Activated T-helper 9 cell treated with anti-CD3 and anti-CD28 coated beads, Interleukin-2, amount 50 U/mL, for 16 hours (primary cell): ENCODE measurements around the gene KIN.
"Not testable (repeated sequence)": the region's sequence is repeated elsewhere in the genome, so short reads cannot be mapped to it uniquely, and the experiment has no call there.

ENCODE experiments used
- DNase-seq: peaks from one replicate; pipeline ENCODE4 v3.0.0-alpha.2; 2020; ENCODE audit warnings: low read depth

Gene KIN

DNA sequence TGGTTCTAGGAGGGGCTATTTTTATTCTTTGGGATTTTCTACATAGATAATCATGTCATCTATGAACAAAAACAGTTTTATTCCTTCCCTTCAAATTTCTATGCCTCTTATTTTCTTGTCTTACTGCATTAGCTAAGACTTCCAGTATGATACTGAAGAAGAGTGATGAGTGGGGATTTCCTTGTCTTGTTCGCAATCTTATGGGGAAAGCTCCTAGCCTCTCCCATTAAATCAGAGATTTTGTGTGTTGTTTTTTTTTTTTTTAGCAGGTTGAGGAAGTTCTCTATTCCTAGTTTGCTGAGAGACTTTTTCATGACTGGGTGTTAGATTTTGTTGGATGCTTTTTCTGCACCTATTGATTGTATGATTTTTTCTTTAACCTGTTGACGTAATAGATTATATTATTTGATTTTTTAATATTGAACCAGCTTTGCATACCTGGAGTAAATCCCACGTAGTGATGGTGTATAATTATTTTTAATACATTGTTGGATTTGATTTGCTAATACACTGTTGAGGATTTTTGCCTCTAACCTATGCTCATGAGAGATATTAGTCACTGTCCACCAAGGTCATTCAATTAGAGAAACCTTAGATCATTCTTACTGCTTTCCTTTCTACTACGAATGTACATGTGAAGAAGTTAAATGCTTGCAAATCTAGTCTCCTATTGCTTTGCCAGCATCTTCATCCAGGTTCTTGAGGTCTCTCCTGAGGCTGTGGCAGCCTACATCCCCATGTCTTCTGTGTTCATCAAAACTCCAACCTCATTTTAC is 6.6 kb upstream of the KIN start:
- no peak for DNase-seq

DNA sequence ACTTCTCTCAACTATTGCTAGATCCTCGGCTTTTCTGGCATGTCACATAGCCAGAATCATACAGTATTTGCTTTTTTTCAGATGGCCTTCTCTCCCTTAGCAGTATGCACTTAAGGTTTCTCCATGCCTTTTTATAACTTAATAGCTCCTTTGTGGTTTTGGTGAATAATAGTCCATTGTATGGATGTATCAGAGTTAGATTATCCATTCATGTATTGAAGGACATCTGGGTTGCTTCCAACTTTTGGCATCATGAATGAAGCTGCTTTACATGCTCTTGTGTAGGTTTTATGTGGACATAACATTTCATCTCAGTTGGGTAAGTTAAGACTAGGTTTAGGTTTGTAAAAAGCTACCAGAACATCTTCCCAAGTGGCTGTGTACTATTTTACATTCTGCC is 4.7 kb upstream of the KIN start:
- DNase-seq: no peak

DNA sequence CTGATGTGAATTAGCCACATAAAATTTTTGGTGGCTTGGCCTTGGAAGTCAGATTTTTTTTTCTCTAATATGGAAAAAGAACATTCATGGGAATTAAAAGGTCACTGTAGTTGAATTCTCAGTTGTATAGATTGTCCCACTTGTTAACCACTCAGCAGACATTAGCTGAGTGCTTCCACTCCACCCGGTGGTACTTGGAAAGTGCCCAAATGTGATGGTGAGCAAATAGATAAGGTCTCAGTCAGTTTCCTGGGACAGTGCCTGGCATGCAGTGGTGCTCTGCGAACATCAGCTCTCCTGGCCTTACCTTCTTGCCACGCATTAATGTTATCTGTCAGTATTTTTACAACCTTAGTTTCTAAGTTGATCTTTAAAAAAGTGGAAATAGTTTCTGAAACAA is 1.6 kb upstream of the KIN start:
- DNase-seq: no peak

DNA sequence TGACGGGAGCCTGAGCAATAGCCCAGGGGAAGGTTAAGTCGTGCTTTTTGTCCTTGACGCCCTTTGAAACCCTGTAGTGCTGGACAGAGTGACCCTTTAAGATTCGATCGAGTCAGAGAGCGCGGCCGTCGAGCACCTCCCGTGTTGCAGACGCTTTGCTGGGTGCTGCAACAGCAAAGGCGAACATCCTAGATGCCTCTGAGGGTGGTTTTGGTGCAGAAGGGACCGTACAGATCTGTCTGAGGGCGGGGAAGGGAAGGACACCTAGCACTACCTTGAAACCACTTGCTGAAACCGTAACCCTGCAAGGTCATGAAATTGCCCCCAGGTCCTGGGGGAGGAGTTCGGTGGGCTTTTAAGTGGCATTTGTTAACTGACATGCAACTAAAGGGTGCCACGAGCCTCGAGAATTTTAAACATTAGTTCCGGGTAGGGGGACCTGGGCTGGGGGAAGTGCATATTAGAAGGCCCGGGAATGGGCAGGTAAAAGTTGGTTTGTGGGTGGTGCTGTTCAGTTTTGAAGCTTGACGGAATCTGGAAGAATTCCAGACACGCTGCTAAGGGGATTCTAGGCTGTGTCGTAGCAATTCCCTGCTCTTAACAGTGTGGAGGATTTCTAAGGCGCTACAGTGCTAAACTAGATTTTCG is 970 bp upstream of the KIN start:
- DNase-seq: no peak

DNA sequence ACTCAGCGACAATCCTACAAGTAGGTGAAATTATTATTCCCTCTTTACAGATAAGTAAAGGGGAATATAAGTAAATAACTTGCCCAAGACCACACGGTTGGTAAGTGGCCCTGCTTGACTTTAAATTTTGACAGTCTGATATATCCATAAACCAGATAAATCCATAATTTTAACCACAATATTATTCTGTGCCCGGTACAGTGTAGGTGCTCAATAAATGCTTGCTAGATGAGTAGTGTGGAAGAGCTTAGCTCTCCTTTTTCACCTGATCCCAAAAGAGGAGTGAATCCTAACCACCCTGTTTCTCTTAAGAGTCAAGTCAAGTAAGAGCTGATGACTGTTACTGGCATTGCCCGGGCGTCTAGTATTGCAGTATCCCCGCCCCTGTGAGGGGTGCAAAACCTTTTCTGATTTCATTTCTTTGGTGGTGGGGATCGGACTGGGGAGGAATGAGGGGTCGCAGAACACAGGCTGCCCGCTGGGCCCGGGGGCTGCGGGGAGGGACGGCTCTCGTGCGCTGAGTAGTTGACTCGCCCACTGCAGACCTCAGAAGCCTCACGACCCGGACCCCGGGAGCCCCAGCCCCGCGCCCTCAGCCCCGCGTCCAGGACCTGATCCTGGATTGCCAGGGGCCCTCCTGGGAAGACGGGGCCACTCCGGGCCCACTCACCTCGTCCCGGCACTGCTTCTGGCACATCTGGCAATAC is 490 bp downstream of the KIN start:
- DNase-seq: no peak

DNA sequence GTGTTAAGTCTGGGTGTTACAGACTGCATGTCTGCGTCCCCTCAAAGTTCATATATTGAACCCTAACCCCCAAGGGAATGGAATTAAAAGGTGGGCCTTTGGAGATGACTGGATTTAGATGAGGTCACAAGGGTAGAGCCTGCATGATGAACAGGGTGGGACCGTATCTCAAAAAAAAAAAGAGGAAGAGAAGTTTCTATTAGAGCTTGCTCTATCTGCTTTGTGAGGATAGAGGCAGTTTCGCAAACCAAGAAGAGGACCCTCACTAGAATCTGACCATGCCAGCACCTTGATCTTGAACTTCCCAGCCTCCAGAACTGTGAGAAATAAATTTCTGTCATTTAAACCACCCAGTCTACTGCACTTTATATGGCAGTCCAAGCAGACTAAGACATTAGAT is 1.4 kb downstream of the KIN start:
- no peak for DNase-seq

DNA sequence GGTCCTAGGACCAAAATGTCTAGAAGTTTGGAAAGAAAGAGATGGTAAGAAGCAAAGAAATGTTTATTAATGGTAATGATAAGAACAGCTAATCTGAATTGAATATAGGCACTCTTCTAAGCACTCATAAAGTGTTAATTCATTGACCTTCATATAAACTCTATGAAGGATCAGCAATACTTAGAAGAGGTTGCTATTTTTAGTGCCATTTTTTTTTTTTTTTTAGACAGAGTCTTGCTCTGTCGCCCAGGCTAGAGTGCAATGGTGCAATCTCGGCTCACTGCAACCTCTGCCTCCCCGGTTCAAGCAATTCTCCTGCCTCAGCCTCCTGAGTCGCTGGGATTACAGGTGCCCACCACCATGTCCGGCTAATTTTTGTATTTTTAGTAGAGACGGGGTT is 5.6 kb downstream of the KIN start:
- not testable (repeated sequence) for DNase-seq

DNA sequence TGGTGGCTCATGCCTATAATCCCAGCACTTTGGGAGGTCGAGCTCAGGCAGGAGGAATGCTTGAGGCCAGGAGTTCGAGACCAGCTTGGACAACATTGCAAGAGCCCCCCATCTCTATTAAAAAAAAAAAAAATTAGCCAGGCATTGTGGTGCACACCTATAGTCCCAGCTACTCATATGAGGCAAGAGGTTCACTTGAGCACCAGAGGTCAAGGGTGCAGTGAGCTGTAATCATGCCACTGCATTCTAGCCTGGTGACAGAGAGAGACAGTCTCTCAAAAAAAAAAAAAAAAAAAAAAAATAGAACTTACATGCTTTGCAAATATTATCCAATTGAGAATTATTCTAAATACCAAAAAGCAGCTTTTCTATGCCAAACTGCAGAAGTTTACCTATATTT is 11.0 kb downstream of the KIN start:
- no peak for DNase-seq

DNA sequence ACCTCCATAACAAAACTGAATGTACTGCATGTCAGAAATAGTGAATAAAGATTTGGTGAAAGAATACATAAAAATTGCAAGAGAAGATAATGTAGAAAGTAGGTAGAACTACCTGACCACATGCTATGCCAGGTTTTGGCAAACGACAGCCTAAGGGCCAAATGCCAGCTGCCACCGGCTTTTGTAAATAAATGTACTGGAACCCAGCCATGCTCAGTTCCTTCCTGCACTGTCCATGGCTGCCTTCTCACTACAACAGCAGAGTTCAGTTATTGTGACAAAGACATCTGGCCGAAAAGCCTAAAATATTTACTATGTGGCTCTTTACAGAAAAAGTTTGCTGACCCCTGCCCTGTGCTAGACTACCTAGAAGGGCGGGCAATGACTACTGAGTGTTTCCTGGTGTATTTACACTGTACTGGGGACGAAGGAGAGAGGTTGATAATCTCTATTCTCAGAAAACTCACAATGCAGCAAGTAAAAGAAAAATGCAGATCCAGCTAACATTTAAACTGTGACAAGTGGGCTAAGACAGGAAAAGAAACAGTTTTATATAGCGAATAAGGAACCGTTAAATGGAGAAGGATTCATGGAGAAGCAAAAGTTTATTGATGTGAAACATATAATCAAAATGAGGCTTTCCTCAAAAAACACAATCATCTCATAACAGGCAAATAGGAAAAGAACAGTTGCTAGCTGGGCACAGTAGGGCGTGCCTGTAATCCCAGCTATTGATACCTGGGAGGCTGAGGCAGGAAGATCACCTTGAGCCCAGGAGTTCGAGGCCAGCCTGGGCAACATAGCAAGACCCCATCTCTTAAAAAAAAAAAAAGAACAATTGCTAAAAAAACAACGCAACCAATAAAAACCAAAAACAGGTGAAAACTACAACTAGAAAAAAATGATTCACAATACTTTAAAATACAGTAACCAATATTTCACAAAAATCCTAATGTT is 13.7 kb downstream of the KIN start:
- DNase-seq: no peak

DNA sequence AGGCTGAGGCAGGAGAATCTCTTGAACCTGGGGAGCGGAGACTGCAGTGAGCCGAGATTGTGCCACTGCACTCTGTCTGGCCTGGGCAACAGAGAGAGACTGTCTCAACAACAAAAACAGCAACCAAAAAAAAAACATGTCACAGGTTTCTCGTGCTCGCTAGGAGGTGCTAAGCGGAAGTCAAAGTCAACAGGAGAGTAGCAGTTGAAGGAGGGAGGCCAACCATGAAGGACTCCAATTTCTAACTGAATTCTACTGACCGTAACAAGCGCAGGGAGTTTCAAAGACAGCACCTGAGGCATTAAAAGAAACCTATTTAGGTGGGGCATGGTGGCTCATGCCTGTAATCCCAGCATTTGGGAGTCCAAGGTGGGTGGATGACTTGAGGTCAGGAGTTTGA is 19.4 kb downstream of the KIN start:
- no peak for DNase-seq

DNA sequence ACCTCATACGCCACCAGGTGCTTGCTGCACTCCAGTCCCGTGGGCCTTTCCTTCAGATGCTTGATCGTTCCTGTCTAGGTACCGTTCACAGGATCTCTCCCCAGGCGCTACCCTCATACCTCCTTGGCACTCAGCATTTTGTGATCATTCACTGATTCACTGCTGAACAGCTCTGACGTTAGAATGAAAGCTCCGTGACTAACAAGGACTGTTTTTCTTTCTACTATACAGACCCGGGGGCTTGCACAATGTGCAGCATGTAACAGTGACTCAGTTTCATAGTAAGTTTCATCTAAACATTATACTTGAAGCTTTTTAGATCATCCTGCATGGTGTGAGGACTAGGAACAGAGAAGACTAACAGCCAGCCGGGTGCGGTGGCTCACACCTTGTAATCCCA is 20.6 kb downstream of the KIN start:
- DNase-seq: no peak

DNA sequence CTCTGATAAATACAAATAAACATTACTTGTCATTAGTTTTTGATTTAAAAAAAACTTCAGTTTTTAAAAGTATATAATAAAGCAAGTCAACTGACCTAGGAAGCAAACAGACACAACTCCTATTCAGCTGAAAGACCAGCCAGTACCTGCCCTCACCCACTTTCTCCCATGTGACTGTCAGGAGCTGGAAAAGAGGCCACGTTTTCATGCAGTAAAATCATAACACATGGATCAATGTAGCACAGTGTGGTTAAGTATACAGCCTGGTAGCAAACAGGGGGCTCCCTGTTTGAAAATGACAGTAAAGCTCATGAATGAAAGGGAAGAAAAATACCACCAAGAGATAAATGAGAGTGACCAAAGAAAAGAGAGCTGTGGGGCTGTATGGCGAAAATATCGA is 21.6 kb downstream of the KIN start:
- DNase-seq: no peak

DNA sequence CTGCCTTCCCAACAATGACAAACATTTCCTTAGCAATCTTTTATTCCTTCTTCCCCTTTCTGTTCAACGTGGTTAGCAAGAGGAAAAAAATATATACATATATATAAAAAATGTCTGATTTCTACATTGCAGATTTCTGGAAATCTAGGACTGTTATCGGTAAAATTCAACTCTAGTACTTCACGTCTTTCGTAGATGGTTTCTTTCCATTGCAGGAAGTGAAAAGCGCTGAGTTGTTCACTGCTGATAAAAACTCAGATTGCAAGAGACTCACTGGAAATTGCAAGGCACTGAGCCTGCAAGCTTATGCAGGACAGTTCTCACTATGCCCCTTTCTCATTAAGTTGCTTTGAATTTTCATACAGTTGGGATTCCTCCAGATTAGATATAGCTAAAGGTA is 23.9 kb downstream of the KIN start:
- no peak for DNase-seq

DNA sequence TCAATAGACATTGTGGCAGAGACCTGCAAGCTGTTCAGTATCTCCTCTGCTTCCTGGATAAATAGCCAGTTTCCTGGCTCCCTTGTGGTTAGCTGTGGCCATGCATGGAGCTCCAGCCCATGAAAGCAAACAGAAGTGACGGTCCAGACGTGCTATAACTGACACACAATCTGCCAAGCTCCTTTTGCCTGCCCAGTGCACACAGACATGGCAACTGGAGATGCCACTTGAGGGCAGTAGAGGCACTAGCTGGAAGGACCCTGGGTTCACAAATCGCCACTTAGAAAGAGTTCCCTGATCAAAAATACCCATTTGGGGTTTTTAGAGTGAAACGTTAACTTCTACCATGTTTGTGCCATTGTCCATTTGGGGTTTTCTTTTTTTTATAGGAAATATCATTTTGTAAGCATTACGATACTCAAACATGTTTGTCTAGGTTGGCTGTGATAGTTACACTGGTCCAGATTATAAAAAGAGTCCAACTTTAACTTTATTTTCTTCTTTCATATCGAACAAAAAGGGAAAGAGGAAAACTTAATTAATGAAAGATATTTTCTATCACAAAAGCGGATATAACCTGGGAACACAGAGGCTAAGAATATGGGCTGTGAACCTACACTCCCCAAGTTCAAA is 31.3 kb downstream of the KIN start:
- DNase-seq: no peak

DNA sequence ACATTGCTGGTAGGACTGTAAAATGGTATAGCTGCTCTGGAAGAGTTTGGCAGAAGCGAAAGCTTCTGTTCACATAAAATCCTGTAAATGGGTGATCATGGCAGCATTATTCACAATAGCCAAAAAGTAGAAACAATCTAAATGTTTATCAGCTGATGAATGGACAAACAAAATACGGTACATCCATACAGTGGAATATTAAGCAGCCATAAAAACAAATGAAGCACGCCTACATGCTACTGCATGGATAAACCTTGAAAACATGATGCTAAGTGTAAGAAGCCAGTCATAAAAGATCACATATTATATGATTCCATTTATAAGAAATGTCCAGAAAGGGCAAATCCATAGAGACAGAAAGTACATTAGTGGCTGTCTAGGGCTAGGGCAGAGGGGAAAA is 32.7 kb downstream of the KIN start:
- no peak for DNase-seq

DNA sequence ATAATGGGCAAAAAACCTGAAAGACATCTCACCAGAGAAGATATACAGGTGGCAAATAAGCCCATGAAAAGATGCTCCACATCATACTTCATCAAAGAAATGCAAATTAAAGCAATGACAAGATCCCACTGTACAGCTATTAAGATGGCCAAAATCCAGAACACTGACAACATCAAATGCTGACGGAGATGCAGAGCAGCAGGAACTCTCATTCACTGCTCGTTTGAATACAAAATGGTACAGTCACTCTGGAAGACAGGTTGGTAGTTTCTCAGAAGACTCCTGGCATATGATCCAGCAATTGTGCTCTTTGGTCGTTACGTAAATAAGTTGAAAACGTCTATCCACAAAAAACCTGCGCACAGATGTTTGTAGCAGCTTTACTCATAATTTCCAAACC is 35.5 kb downstream of the KIN start:
- DNase-seq: no peak

DNA sequence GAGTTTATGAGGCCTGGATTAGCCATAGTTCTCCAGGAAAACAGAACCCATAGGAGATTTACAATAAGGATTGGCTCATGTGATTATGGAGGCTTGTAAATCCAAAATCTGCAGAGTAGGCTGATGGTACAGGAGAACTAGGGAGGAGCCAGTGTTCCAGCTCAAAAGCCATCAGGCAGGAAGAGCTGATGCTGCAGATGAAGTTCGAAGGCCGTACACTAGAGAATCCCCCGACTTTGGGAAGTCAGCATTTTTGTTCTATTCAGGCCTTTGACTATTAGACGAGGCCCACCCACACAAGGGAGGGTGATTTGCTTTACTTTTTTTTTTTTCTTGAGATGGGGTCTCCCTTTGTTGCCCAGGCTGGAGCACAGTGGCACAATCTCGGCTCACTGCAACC is 37.6 kb downstream of the KIN start:
- DNase-seq: no peak

DNA sequence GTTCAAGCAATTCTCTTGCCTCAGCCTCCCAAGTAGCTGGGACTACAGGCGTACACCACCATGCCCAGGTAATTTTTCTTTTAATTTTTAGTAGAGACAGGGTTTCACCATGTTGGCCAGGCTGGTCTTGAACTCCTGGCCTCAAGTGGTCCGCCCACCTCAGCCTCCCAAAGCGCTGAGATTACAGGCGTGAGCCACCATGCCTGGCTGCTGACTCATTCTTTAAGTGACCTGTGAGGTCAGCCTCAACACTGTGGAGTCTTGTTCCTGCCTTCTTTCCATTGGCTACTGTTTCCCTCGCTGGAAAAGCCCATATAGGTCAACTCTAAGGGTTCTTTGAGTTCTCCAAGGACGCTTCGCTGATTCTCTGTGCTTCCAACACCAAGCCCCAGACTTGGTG is 39.2 kb downstream of the KIN start:
- not testable (repeated sequence) for DNase-seq

DNA sequence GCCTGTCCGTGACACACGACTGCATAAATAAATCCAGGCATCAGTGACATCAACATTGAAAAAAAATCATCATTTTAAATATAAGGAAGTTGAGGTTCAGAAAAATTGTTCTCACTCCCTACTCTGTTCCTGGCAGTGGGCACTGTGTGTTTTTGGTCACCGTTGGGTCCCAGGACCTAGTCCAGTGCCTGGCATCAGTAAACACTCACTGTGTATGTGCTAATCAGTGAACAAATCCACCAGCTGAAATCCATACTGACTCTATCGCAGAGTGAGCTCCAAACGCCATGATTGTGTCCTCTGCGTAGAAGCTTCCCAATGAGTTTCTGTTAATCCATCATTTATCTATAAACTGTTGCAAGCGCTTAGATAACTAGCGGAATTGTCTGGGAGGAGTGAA is 43.5 kb downstream of the KIN start:
- no peak for DNase-seq

DNA sequence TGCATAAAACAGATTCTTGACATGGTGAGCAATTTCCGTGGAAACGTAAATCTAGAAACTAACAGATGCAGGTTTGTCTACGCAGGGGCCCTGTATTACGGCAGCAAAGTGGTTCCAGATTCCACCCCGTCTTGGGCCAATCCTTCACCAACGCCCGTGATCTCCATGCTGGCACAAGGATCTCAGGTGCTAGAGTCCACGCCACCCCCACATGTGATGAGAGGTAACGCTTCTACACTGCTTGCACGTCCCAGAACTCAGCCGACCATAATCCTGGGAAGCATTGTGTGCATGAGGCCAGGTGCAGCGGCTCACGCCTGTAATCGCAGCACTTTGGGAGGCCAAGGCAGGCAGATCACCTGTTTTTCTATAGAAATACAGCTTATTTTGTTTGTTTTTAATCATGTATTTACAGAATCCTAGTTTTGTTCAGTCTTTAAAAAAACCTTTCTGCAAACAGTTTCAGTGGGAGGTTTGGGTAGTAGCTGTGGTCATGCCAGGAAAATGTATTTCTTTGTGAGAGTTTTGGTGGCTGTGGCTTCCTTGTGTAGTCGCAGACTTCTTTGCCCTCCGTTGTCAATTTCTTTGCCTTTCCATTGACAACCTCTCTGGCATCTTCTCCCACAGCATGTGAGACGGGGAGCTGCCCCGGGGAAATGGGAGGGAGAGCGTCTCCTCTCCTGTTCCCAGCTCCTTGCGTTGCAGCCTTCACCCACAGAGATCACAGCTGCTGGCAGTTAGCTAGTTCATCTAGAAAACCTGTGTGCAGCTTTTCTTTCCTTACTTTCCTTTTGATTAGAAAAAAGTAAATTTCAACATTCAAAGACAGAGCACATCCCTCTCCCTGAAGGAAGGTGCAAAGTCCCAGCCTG is 49.0 kb downstream of the KIN start:
- DNase-seq: no peak

DNA sequence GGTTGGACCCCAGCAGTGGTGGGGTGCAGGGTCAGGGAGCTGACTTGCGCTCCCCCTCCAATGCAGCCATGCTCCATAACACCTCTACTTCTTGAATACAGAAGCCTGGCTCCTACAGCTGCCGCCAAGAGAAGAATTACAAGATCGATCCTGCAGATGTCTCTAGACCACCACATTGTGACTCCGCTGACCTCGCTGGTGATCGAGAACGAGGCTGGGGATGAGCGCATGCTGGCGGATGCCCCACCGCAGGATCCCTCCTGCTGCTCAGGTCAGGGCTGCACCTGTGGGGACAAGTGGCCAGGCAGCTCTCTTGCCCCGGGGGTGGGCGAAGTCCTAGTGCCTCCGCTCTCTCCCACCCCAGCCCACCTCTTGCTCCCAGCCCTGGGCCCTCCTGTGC is 53.0 kb downstream of the KIN start:
- no peak for DNase-seq
